ENCODE results near the gene PHETA1. TPM values are rescaled to one million over a fixed set of nuclear protein-coding genes. Genes with fewer than 3 reads are reported as not detected.

Gene PHETA1
- total and polyA plus RNA-seq, 2 of the 13 experiments (the other 11 are each of a cell fraction or from before 2014, with no cell fraction given) = 11.3 to 20.8 TPM

- 0 out of 2 replicates have a peak, but pooled peaks have one; percentile 27 for TF ChIP-seq ZHX1 (CRISPR knock-in tag; IDR thresholded peaks at IDR 0.05; ENCODE audit: low read depth)
- TF ChIP-seq, protein P1, sequence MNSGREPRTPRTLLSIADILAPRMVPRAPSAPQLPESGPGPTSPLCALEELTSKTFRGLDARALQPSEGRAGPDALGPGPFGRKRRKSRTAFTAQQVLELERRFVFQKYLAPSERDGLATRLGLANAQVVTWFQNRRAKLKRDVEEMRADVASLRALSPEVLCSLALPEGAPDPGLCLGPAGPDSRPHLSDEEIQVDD (CRISPR knock-in tag; IDR thresholded peaks at IDR 0.05; ENCODE audit: borderline replicate concordance) = no peak
- TF ChIP-seq ZNF263 (CRISPR knock-in tag; IDR thresholded peaks at IDR 0.05) = no peak
- 0 out of 2 replicates have a peak, but pooled peaks have one; percentile 57 for TF ChIP-seq ZNF343 (CRISPR knock-in tag; IDR thresholded peaks at IDR 0.05)
- TF ChIP-seq, protein P2, sequence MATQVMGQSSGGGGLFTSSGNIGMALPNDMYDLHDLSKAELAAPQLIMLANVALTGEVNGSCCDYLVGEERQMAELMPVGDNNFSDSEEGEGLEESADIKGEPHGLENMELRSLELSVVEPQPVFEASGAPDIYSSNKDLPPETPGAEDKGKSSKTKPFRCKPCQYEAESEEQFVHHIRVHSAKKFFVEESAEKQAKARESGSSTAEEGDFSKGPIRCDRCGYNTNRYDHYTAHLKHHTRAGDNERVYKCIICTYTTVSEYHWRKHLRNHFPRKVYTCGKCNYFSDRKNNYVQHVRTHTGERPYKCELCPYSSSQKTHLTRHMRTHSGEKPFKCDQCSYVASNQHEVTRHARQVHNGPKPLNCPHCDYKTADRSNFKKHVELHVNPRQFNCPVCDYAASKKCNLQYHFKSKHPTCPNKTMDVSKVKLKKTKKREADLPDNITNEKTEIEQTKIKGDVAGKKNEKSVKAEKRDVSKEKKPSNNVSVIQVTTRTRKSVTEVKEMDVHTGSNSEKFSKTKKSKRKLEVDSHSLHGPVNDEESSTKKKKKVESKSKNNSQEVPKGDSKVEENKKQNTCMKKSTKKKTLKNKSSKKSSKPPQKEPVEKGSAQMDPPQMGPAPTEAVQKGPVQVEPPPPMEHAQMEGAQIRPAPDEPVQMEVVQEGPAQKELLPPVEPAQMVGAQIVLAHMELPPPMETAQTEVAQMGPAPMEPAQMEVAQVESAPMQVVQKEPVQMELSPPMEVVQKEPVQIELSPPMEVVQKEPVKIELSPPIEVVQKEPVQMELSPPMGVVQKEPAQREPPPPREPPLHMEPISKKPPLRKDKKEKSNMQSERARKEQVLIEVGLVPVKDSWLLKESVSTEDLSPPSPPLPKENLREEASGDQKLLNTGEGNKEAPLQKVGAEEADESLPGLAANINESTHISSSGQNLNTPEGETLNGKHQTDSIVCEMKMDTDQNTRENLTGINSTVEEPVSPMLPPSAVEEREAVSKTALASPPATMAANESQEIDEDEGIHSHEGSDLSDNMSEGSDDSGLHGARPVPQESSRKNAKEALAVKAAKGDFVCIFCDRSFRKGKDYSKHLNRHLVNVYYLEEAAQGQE (IDR thresholded peaks at IDR 0.05; ENCODE audit: borderline replicate concordance in 1 of 2, low read depth in 1 of 2, low read length in 2 of 2) = no peak
- TF ChIP-seq ZFP82 (CRISPR knock-in tag; IDR thresholded peaks at IDR 0.05; ENCODE audit: borderline replicate concordance) = peak; percentile 51; the same call in 1 of the 2 replicates
- TF ChIP-seq SAFB2 (CRISPR knock-in tag; IDR thresholded peaks at IDR 0.05; ENCODE audit: borderline replicate concordance, low read depth) = peak; percentile 55; the same call in 1 of the 2 replicates
- TF ChIP-seq, protein P3, sequence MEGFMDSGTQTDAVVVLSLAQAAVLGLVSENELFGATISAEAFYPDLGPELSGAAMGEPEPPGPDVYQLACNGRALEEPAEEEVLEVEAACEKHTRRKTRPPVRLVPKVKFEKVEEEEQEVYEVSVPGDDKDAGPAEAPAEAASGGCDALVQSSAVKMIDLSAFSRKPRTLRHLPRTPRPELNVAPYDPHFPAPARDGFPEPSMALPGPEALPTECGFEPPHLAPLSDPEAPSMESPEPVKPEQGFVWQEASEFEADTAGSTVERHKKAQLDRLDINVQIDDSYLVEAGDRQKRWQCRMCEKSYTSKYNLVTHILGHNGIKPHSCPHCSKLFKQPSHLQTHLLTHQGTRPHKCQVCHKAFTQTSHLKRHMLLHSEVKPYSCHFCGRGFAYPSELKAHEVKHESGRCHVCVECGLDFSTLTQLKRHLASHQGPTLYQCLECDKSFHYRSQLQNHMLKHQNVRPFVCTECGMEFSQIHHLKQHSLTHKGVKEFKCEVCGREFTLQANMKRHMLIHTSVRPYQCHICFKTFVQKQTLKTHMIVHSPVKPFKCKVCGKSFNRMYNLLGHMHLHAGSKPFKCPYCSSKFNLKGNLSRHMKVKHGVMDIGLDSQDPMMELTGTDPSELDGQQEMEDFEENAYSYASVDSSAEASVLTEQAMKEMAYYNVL (CRISPR knock-in tag; IDR thresholded peaks at IDR 0.05; ENCODE audit: borderline replicate concordance) = peak; percentile 54; the same call in 1 of the 2 replicates
- TF ChIP-seq, protein P4, sequence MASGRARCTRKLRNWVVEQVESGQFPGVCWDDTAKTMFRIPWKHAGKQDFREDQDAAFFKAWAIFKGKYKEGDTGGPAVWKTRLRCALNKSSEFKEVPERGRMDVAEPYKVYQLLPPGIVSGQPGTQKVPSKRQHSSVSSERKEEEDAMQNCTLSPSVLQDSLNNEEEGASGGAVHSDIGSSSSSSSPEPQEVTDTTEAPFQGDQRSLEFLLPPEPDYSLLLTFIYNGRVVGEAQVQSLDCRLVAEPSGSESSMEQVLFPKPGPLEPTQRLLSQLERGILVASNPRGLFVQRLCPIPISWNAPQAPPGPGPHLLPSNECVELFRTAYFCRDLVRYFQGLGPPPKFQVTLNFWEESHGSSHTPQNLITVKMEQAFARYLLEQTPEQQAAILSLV (CRISPR knock-in tag; IDR thresholded peaks at IDR 0.05; ENCODE audit: borderline replicate concordance) = no peak
- TF ChIP-seq FOXA3 (CRISPR knock-in tag; IDR thresholded peaks at IDR 0.05) = no peak
- no peak for TF ChIP-seq ZFP62 (CRISPR knock-in tag; IDR thresholded peaks at IDR 0.05)
- TF ChIP-seq ZNF33A (CRISPR knock-in tag; IDR thresholded peaks at IDR 0.05; ENCODE audit: borderline replicate concordance) = no peak
- TF ChIP-seq NR1H2 (CRISPR knock-in tag; IDR thresholded peaks at IDR 0.05; ENCODE audit: borderline replicate concordance, low read depth) = no peak
- TF ChIP-seq HDAC1 (CRISPR knock-in tag; IDR thresholded peaks at IDR 0.05) = peak; percentile 38
- TF ChIP-seq ZFY (CRISPR knock-in tag; IDR thresholded peaks at IDR 0.05) = no peak; the same call in 1 of the 2 replicates
- TF ChIP-seq ZNF597 (CRISPR knock-in tag; IDR thresholded peaks at IDR 0.05) = no peak
Measured at GRCh38 chr12:111396726-111397445, 28.0 kb upstream of the PHETA1 start (continued).
